ENCODE results near the gene EPHB2.

- TF ChIP-seq CTCF (conservative IDR thresholded peaks at IDR 0.05; ENCODE audit: low read length) (no peak), EZH2phosphoT487 (IDR thresholded peaks at IDR 0.05; ENCODE audit: borderline replicate concordance) (no peak)
Measured at GRCh38 chr1:22967833-22968232, 257.2 kb downstream of the EPHB2 start.

All from Loucy (cell line).